Adrenal gland (tissue), 12 donors: ENCODE measurements around the gene MFRP. TPM values are rescaled to one million over a fixed set of nuclear protein-coding genes. Genes with fewer than 3 reads are reported as not detected.

ENCODE experiments used
- DNase-seq, 7 donors: peaks; one replicate each; pipeline ENCODE4 v3.0.0-alpha.2; 2019 to 2020
- H3K27ac ChIP-seq, 5 donors: fragments of 200-600 bp; sonication (generic) in 4 of 5; 1 replicate in 3 of 5; 2 replicates in 2 of 5; pipeline versions ENCODE4 v1.5.1 to v1.8.0; 2016 to 2020; ENCODE audit warnings: mild to moderate bottlenecking in 1 of 5
- H3K27me3 ChIP-seq: fragments of 200-600 bp; 2 replicates; pipeline ENCODE4 v1.8.0; 2021
- H3K36me3 ChIP-seq, 2 donors: fragments of 200-600 bp; replicated peaks in 1 of 2; 1 replicate in 1 of 2; 2 replicates in 1 of 2; pipeline versions ENCODE4 v1.5.1 to v1.8.0; 2018 to 2022
- H3K4me1 ChIP-seq, 2 donors: fragments of 200-600 bp; replicated peaks in 1 of 2; 1 replicate in 1 of 2; 2 replicates in 1 of 2; pipeline versions ENCODE4 v1.5.1 to v1.8.0; 2018 to 2021
- H3K4me3 ChIP-seq, 4 donors: fragments of 200-600 bp; sonication (generic) in 3 of 4; one replicate each; pipeline ENCODE4 v1.5.1; 2016 to 2018
- H3K9me3 ChIP-seq, 3 donors: fragments of 200-600 bp; sonication (generic) in 1 of 3; replicated peaks in 1 of 3; 1 replicate in 2 of 3; 2 replicates in 1 of 3; pipeline versions ENCODE4 v1.5.1 to v1.8.0; 2016 to 2021
- CTCF ChIP-seq, 6 experiments: fragments of 450-650 bp in 4 of 6; fragments of 200-600 bp in 2 of 6; sonication (generic) in 1 of 6; IDR thresholded peaks; 1 replicate in 5 of 6; 2 replicates in 1 of 6; pipeline versions ENCODE4 v1.5.1 to v1.8.0; 2016 to 2021; ENCODE audit warnings: antibody characterized with exemption in 6 of 6, mild to moderate bottlenecking in 2 of 6, moderate library complexity in 1 of 6
- POLR2A ChIP-seq, 2 donors: fragments of 450-650 bp; IDR thresholded peaks; one replicate each; pipeline ENCODE4 v1.6.1; 2017; ENCODE audit warnings: antibody characterized with exemption in 2 of 2, mild to moderate bottlenecking in 2 of 2, moderate library complexity in 1 of 2
- WGBS, 4 donors: extraction: QIAGEN DNeasy Blood & Tissue Kit in 2 of 4; methylation state at CpG; one replicate each; pipeline versions ENCODE4 v1.1.5 to v1.1.7; 2013 to 2017; 5-methylcytosine and 5-hydroxymethylcytosine counted together
- intact Hi-C, 2 donors: fragments of 100-400 bp; cut with DNase I; formaldehyde crosslinking; loops; one replicate each; pipeline versions ENCODE4 v1.14.1 to v1.15.0; 2022 to 2023
- polyA plus RNA-seq, 3 donors: library from polyadenylated mRNA; stranded (reverse); fragments of 200-250 nt in 2 of 3; fragments of 350-450 nt in 1 of 3; fragmentation: Illumina TruSeq in 1 of 3; extraction: RNeasy Lipid Tissue Mini Kit (QIAGEN cat#74804) in 1 of 3; gene quantifications; one replicate each; pipeline ENCODE4 v1.2.3, GENCODE V29; 2013 to 2014
- total RNA-seq, 9 donors: library from RNA; depleted of rRNA in 4 of 9; stranded (reverse); fragments of >200 nt in 4 of 9; fragments of 120-200 nt in 1 of 9; fragmentation: NEBNext Ultra II Directional in 1 of 9; extraction: Animal tissue kit (Norgen Biotek cat#: 25700) in 1 of 9; gene quantifications; one replicate each; pipeline versions ENCODE4 v1.1.0 to v1.2.4, GENCODE V29; 2013 to 2023
- donor health status: healthy with polysubstance abuse.
- donor health status: Bipolar disorder and iron deficiency.
- donor health status: DM: yes; HTN: yes; CAD: no.
- donor health status: DM: no; HTN: no; CAD: no.
- donor health status: DM: no; HTN: no; CAD: no.
- donor health status: DM: yes; HTN: yes; CAD: no.

MFRP gene
- total and polyA plus RNA-seq, 12 donors, result under 0.01 TPM; not detected in 11

- 62 to 71% (median 68%) methylated on average over 5 to 12 of the region's 12 CpGs for WGBS, 4 donors
- Histone ChIP-seq H3K4me3 (no peak overlapping the region), H3K27me3 (no peaks in the 10 kb centered on the region), H3K36me3 (no peaks in the 10 kb centered on the region), H3K9me3 (no peaks in the 10 kb centered on the region), H3K27ac (peak overlapping the region in 2 of 5 donors; percentile 29 to 91), H3K4me1 (peaks cover 27 to 42% of the 10 kb centered on the region in 2 donors)
- DNase-seq, result peak in 2 of 7 donors; percentile 21 to 41
- intact Hi-C loops, result loop anchor here in 1 of 2 donors (5.0 kb wide), 1 partner anchor 35 kb away; the partner anchor contains the start of gene C1QTNF5
- TF ChIP-seq CTCF (IDR thresholded peaks at IDR 0.05), result no peak
Measured at GRCh38 chr11:119377112-119377901, 30.8 kb upstream of the MFRP start.

- H3K9me3 ChIP-seq, result no peaks in the 10 kb centered on the region
- H3K36me3 ChIP-seq, result no peaks in the 10 kb centered on the region
- intact Hi-C loops, result loop anchor here in 1 of 2 donors (5.0 kb wide), 1 partner anchor 34 kb away; the partner anchor contains the start of gene C1QTNF5
- TF ChIP-seq POLR2A (IDR thresholded peaks at IDR 0.05) (no peak), CTCF (IDR thresholded peaks at IDR 0.05) (no peak)
- H3K4me1 ChIP-seq, result peaks cover 24 to 46% of the 10 kb centered on the region in 2 donors
- no peaks in the 10 kb centered on the region for H3K27me3 ChIP-seq
- WGBS, 4 donors, result 66 to 72% (median 69%) methylated on average over 7 to 11 of the region's 11 CpGs
- no peak overlapping the region for H3K4me3 ChIP-seq
- H3K27ac ChIP-seq, result peak overlapping the region; percentile 66 to 92 (median 88)
- peak in 5 of 7 donors; percentile 34 to 79 (median 64) for DNase-seq
Measured at GRCh38 chr11:119376197-119376847, 29.8 kb upstream of the MFRP start.

- WGBS, 4 donors, result 45 to 50% (median 47%) methylated on average over 8 to 14 of the region's 14 CpGs
- TF ChIP-seq POLR2A (IDR thresholded peaks at IDR 0.05) (peak in 1 of 2 donors; percentile 69), CTCF (IDR thresholded peaks at IDR 0.05) (no peak)
- DNase-seq, result peak; percentile 86 to 96 (median 92)
- intact Hi-C loops, result loop anchor here in 1 of 2 donors (5.0 kb wide), 1 partner anchor 33 kb away; the partner anchor contains the start of gene C1QTNF5
- Histone ChIP-seq H3K27ac (peak overlapping the region; percentile 66 to 92 (median 88)), H3K4me1 (peaks cover 31 to 47% of the 10 kb centered on the region in 2 donors), H3K27me3 (no peaks in the 10 kb centered on the region), H3K9me3 (no peaks in the 10 kb centered on the region), H3K36me3 (no peaks in the 10 kb centered on the region), H3K4me3 (no peak overlapping the region)
Measured at GRCh38 chr11:119375337-119376196, 29.1 kb upstream of the MFRP start.
